SK-N-SH treated with all-trans-retinoic acid at 6 μM for 48 hours (cell line): Measurements from ENCODE around the gene CIITA.

Source experiments
- ATAC-seq: fragments of 200-7000 bp; cut with Tn5 transposase; 3 replicates; pipeline ENCODE4 v1.9.1; 2020; ENCODE audit warnings: mild to moderate bottlenecking, moderate library complexity
- BACH2 ChIP-seq: fragments of 250-450 bp; sonication (Bioruptor Pico); IDR thresholded peaks from 2 replicates; pipeline ENCODE4 v1.9.0; 2021; ENCODE audit warnings: mild to moderate bottlenecking, borderline replicate concordance
- CSDC2 ChIP-seq: fragments of 250-450 bp; sonication (Bioruptor Pico); IDR thresholded peaks from 2 replicates; pipeline ENCODE4 v1.5.0; 2020; ENCODE audit warnings: mild to moderate bottlenecking, moderate library complexity
- ESRRG ChIP-seq: fragments of 250-450 bp; sonication (Bioruptor Pico); IDR thresholded peaks from 2 replicates; pipeline ENCODE4 v1.6.1; 2021; ENCODE audit warnings: mild to moderate bottlenecking
- GLIS3 ChIP-seq: fragments of 250-450 bp; sonication (Bioruptor Pico); IDR thresholded peaks from 2 replicates; pipeline ENCODE4 v1.5.0; 2020; ENCODE audit warnings: mild to moderate bottlenecking, moderate library complexity
- ISL1 ChIP-seq: fragments of 250-450 bp; sonication (Bioruptor Pico); IDR thresholded peaks from 2 replicates; pipeline ENCODE4 v2.1.2; 2022; ENCODE audit warnings: mild to moderate bottlenecking, moderate library complexity
- RARB ChIP-seq: fragments of 250-450 bp; sonication (Bioruptor Pico); IDR thresholded peaks from 2 replicates; pipeline ENCODE4 v1.8.0; 2021; ENCODE audit warnings: mild to moderate bottlenecking, moderate library complexity
- SNAI2 ChIP-seq: fragments of 250-450 bp; sonication (Bioruptor Pico); IDR thresholded peaks from 2 replicates; pipeline ENCODE4 v1.5.0; 2020; ENCODE audit warnings: mild to moderate bottlenecking, moderate library complexity
- TCF4 ChIP-seq: fragments of 250-450 bp; sonication (Bioruptor Pico); IDR thresholded peaks from 2 replicates; pipeline ENCODE4 v1.8.0; 2021; ENCODE audit warnings: mild to moderate bottlenecking, moderate library complexity, borderline replicate concordance
- ZC3H10 ChIP-seq: fragments of 250-450 bp; sonication (Bioruptor Pico); IDR thresholded peaks from 2 replicates; pipeline ENCODE4 v1.5.1; 2021; ENCODE audit warnings: mild to moderate bottlenecking, moderate library complexity
- ZFP3 ChIP-seq: fragments of 250-450 bp; sonication (Bioruptor Pico); IDR thresholded peaks from 2 replicates; pipeline ENCODE4 v1.5.0; 2020; ENCODE audit warnings: mild to moderate bottlenecking, moderate library complexity
- ZFP30 ChIP-seq: fragments of 450-650 bp; formaldehyde crosslinking; IDR thresholded peaks from 2 replicates; pipeline ENCODE4 v1.5.0; 2022; ENCODE audit warnings: mild to moderate bottlenecking, moderate library complexity
- ZNF565 ChIP-seq: fragments of 450-650 bp; formaldehyde crosslinking; conservative IDR thresholded peaks from 2 replicates; pipeline ENCODE4 v1.5.0; 2020; ENCODE audit warnings: low read depth, mild to moderate bottlenecking, moderate library complexity
- ZNF70 ChIP-seq: fragments of 450-650 bp; formaldehyde crosslinking; IDR thresholded peaks from 2 replicates; pipeline ENCODE4 v1.5.0; 2020; ENCODE audit warnings: mild to moderate bottlenecking, moderate library complexity
- ZNF8 ChIP-seq: fragments of 450-650 bp; formaldehyde crosslinking; IDR thresholded peaks from 2 replicates; pipeline ENCODE4 v1.5.0; 2020; ENCODE audit warnings: mild to moderate bottlenecking, moderate library complexity
- TF ChIP-seq, protein P1 (sequence below): fragments of 250-450 bp; sonication (Bioruptor Pico); IDR thresholded peaks from 2 replicates; pipeline ENCODE4 v1.8.0; 2020; ENCODE audit warnings: mild to moderate bottlenecking, moderate library complexity, borderline replicate concordance
- TF ChIP-seq, protein P2 (sequence below): fragments of 250-450 bp; sonication (Bioruptor Pico); IDR thresholded peaks from 2 replicates; pipeline ENCODE4 v1.5.1; 2021; ENCODE audit warnings: mild to moderate bottlenecking, moderate library complexity
- TF ChIP-seq, protein P3 (sequence below): fragments of 250-450 bp; sonication (Bioruptor Pico); IDR thresholded peaks from 2 replicates; pipeline ENCODE4 v1.5.1; 2020; ENCODE audit warnings: low read depth, mild to moderate bottlenecking, moderate library complexity
- TF ChIP-seq, protein P4 (sequence below): fragments of 250-450 bp; sonication (Bioruptor Pico); IDR thresholded peaks from 2 replicates; pipeline ENCODE4 v1.5.0; 2020; ENCODE audit warnings: mild to moderate bottlenecking, moderate library complexity
- TF ChIP-seq, protein P5 (sequence below): fragments of 250-450 bp; sonication (Bioruptor Pico); IDR thresholded peaks from 2 replicates; pipeline ENCODE4 v1.8.0; 2021; ENCODE audit warnings: low read depth, mild to moderate bottlenecking, moderate library complexity, borderline replicate concordance

The CIITA gene

DNA sequence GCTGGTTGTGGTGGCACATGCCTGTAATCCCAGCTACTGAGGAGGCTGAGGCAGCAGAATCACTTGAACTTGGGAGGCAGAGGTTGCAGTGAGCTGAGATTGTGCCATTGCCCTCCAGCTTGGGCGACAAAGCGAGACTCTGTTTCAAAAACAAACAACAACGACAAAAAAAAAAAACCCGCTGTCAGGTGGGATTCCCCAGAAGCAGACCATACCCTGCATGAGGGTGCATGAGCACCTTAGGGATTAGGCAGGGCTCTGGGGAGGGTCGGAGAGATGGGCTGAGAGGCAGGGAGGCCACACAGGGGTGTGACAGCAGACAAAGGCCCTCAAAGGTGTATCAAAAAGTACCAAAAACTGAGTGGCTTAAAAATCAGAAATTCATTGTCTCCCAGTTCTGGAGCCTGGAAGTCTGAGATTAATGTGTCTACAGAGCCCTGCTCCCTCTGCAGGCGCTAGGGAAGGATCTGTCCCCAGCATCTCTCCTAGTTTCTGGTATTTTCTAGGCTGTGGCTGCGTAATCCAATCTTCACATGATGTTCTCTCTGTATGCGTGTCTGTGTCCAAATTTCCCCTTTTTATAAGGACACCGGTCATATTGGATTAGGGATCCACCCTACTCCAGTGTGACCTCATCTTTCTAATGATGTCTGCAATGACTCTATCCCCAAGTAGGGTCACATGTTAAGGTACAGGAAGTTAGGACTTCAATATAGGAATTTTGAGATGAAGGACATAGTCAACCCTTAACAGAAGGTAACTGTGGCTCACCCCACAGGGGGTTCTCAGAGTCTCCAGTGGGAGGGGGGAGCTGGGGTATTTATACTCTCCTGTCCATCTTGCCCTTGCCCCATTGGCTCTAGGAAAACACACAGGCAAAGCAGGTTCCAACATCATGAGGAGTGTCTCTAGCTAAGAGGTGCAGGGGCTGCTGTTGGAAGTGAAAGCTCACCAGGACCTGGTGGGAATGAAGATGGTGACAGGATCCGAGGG is 44.8 kb upstream of the CIITA start:
- ATAC-seq: no peak
- TF ChIP-seq ZNF565: no peak
- no peak for TF ChIP-seq TCF4
- TF ChIP-seq ZNF70 (CRISPR knock-in tag): no peak
- TF ChIP-seq ZFP30 (CRISPR knock-in tag): no peak
- TF ChIP-seq, protein P1, sequence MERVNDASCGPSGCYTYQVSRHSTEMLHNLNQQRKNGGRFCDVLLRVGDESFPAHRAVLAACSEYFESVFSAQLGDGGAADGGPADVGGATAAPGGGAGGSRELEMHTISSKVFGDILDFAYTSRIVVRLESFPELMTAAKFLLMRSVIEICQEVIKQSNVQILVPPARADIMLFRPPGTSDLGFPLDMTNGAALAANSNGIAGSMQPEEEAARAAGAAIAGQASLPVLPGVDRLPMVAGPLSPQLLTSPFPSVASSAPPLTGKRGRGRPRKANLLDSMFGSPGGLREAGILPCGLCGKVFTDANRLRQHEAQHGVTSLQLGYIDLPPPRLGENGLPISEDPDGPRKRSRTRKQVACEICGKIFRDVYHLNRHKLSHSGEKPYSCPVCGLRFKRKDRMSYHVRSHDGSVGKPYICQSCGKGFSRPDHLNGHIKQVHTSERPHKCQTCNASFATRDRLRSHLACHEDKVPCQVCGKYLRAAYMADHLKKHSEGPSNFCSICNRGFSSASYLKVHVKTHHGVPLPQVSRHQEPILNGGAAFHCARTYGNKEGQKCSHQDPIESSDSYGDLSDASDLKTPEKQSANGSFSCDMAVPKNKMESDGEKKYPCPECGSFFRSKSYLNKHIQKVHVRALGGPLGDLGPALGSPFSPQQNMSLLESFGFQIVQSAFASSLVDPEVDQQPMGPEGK (CRISPR knock-in tag): no peak
- TF ChIP-seq, protein P2, sequence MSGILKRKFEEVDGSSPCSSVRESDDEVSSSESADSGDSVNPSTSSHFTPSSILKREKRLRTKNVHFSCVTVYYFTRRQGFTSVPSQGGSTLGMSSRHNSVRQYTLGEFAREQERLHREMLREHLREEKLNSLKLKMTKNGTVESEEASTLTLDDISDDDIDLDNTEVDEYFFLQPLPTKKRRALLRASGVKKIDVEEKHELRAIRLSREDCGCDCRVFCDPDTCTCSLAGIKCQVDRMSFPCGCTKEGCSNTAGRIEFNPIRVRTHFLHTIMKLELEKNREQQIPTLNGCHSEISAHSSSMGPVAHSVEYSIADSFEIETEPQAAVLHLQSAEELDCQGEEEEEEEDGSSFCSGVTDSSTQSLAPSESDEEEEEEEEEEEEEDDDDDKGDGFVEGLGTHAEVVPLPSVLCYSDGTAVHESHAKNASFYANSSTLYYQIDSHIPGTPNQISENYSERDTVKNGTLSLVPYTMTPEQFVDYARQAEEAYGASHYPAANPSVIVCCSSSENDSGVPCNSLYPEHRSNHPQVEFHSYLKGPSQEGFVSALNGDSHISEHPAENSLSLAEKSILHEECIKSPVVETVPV (CRISPR knock-in tag): no peak

DNA sequence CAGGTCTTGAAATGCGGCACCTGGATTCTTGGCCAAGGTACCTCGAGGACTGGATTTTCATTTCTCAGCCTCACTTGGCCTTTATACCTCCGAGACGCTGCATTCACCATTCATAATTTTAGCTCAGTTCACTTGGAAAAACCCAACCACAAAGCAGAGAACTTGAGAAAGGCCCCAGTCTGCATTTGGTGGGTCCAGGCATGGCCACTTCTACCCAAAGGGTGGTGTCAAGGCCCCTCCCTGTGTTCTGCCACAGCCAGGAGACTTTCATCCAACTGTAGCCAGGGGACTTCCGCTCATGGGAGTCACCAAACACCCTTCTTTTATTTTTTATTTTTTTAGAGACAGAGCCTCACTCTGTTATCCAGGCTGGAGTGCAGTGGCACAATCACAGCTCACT is 43.7 kb upstream of the CIITA start:
- TF ChIP-seq ZNF70 (CRISPR knock-in tag): no peak
- TF ChIP-seq, protein P3, sequence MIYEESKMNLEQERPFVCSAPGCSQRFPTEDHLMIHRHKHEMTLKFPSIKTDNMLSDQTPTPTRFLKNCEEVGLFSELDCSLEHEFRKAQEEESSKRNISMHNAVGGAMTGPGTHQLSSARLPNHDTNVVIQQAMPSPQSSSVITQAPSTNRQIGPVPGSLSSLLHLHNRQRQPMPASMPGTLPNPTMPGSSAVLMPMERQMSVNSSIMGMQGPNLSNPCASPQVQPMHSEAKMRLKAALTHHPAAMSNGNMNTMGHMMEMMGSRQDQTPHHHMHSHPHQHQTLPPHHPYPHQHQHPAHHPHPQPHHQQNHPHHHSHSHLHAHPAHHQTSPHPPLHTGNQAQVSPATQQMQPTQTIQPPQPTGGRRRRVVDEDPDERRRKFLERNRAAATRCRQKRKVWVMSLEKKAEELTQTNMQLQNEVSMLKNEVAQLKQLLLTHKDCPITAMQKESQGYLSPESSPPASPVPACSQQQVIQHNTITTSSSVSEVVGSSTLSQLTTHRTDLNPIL (CRISPR knock-in tag): no peak
- no peak for TF ChIP-seq ESRRG (CRISPR knock-in tag)
- TF ChIP-seq ZC3H10 (CRISPR knock-in tag): no peak
- TF ChIP-seq, protein P4, sequence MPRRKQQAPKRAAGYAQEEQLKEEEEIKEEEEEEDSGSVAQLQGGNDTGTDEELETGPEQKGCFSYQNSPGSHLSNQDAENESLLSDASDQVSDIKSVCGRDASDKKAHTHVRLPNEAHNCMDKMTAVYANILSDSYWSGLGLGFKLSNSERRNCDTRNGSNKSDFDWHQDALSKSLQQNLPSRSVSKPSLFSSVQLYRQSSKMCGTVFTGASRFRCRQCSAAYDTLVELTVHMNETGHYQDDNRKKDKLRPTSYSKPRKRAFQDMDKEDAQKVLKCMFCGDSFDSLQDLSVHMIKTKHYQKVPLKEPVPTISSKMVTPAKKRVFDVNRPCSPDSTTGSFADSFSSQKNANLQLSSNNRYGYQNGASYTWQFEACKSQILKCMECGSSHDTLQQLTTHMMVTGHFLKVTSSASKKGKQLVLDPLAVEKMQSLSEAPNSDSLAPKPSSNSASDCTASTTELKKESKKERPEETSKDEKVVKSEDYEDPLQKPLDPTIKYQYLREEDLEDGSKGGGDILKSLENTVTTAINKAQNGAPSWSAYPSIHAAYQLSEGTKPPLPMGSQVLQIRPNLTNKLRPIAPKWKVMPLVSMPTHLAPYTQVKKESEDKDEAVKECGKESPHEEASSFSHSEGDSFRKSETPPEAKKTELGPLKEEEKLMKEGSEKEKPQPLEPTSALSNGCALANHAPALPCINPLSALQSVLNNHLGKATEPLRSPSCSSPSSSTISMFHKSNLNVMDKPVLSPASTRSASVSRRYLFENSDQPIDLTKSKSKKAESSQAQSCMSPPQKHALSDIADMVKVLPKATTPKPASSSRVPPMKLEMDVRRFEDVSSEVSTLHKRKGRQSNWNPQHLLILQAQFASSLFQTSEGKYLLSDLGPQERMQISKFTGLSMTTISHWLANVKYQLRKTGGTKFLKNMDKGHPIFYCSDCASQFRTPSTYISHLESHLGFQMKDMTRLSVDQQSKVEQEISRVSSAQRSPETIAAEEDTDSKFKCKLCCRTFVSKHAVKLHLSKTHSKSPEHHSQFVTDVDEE: no peak
- TF ChIP-seq GLIS3 (CRISPR knock-in tag): no peak
- TF ChIP-seq, protein P2 (CRISPR knock-in tag): no peak
- TF ChIP-seq ISL1 (CRISPR knock-in tag): no peak
- TF ChIP-seq, protein P1 (CRISPR knock-in tag): no peak
- no peak for TF ChIP-seq CSDC2 (CRISPR knock-in tag)
- no peak for ATAC-seq

DNA sequence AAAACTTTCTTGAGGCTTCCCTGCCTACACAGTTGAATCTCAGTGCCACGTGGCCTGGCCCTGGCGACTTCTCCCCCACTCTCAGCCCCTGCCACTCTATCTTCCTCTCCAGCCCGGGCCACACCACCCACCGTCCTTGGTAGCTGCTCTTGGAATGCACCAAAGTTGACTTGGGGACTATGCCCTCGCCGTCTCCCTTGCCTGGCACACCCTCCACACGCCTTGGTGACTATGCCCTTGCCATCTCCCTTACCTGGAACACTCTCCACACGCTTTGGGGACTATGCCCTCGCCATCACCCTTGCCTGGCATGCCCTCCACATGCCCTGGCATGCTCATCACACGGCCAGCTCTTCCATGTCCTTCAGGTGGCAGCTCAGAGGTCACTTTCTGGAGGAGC is 42.9 kb upstream of the CIITA start:
- no peak for ATAC-seq
- TF ChIP-seq SNAI2 (CRISPR knock-in tag): no peak
- TF ChIP-seq ZFP3: no peak
- TF ChIP-seq, protein P5, sequence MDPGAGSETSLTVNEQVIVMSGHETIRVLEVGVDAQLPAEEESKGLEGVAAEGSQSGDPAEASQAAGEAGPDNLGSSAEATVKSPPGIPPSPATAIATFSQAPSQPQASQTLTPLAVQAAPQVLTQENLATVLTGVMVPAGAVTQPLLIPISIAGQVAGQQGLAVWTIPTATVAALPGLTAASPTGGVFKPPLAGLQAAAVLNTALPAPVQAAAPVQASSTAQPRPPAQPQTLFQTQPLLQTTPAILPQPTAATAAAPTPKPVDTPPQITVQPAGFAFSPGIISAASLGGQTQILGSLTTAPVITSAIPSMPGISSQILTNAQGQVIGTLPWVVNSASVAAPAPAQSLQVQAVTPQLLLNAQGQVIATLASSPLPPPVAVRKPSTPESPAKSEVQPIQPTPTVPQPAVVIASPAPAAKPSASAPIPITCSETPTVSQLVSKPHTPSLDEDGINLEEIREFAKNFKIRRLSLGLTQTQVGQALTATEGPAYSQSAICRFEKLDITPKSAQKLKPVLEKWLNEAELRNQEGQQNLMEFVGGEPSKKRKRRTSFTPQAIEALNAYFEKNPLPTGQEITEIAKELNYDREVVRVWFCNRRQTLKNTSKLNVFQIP (CRISPR knock-in tag): no peak
- TF ChIP-seq TCF4: no peak
- TF ChIP-seq RARB (CRISPR knock-in tag): no peak
- no peak for TF ChIP-seq BACH2
- TF ChIP-seq, protein P3 (CRISPR knock-in tag): no peak
- TF ChIP-seq CSDC2 (CRISPR knock-in tag): no peak
- TF ChIP-seq ZNF8 (CRISPR knock-in tag): no peak
- TF ChIP-seq, protein P2 (CRISPR knock-in tag): no peak
